GM12873 (cell line): ENCODE data around the gene OPCML.

Experiments
- CTCF ChIP-seq: IDR thresholded peaks from 2 replicates; pipeline ENCODE4 v1.5.1; 2012; ENCODE audit warnings: low read depth, mild to moderate bottlenecking, moderate library complexity, low read length, control low read depth; ENCODE audit not compliant: insufficient read depth; ENCODE audit errors: missing control alignments

The OPCML gene

GRCh38 chr11:133216813-133217212 is 315.5 kb downstream of the OPCML start:
- no peak for TF ChIP-seq CTCF

- no peak for TF ChIP-seq CTCF
These were observed 316.6 kb downstream of the OPCML start for GRCh38 chr11:133215596-133216230.

DNA sequence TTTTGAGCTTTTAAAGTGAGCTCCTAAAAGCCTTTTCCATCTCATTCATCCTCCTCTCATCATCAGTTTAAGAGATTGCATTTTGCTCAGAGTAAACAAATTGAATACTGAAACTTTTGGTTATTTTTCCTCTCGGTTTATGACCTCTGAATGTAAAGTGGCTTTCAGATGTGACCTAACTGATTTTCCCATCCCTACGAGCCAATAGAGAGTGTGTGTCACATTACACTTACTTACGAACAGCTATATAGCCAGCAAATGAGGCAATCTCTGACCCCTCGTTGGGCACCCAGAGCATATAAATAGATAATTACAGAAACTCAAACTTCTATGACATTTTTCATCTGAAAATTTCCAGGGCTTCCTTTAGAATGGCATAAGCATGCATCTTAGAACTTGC is 317.7 kb downstream of the OPCML start:
- TF ChIP-seq CTCF = no peak

GRCh38 chr11:133212201-133212600 is 320.1 kb downstream of the OPCML start:
- no peak for TF ChIP-seq CTCF

DNA sequence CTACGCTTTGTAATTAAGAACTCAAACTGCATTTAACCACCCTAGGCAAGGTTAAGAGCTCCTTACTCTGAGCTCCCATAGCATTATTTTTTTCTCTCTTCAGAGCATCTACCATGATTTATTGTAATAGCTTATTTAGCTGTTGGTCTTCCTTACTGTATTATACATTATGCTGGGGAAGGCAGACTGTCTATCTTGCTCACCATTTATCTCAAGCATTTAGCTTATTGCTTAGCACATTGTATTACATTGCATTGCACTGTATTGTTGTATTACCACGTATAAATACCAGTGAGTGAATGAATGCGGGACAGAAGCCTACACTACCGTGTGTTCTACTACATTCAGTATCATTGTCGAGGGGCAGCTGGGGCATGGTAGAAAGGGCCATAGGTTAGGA is 324.3 kb downstream of the OPCML start:
- no peak for TF ChIP-seq CTCF

GRCh38 chr11:133206313-133207005 is 325.8 kb downstream of the OPCML start:
- no peak for TF ChIP-seq CTCF

DNA sequence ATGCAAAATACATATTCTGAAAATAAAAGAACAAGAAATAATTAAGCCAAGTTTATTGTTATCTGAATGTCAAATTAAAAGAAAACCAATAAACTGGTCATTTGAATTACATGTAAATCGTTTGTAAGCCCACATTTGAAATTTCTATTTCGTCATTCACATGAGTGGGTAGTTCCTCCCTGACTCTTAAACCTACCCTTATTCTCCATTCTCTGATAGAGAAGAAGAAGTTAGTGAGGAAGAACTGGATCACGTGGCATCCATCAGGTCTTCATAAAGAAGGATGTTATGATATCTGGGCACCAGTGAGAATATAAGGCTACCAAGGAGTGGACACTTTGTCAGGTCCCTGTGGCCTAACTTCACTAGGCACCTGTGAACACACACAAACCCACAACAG is 328.1 kb downstream of the OPCML start:
- no peak for TF ChIP-seq CTCF
